Heart left ventricle (tissue), 16 donors: ENCODE results near the gene UPK2. TPM values are rescaled to one million over a fixed set of nuclear protein-coding genes. Genes with fewer than 3 reads are reported as not detected.
A peak's percentile ranks its signal among the peaks of the same experiment; 100 is the strongest.

Experiments used
- ATAC-seq, 4 donors: fragments of 200-7000 bp; cut with Tn5 transposase; one replicate each; pipeline ENCODE4 v1.9.1; 2020 to 2022; ENCODE audit warnings: moderate library complexity in 4 of 4, mild to moderate bottlenecking in 3 of 4, moderate number of reproducible peaks in 1 of 4
- DNase-seq, 5 donors: peaks; one replicate each; pipeline ENCODE4 v3.0.0-alpha.2; 2020
- H3K27ac ChIP-seq, 12 donors: fragments of 200-600 bp; sonication (generic) in 4 of 12; one replicate each; pipeline versions ENCODE4 v1.5.0 to v1.8.0; 2016 to 2022; ENCODE audit warnings: mild to moderate bottlenecking in 2 of 12
- H3K27me3 ChIP-seq, 9 donors: fragments of 200-600 bp; sonication (generic) in 2 of 9; one replicate each; pipeline versions ENCODE4 v1.5.1 to v1.8.0; 2016 to 2022; ENCODE audit warnings: mild to moderate bottlenecking in 3 of 9
- H3K36me3 ChIP-seq, 9 donors: fragments of 200-600 bp; sonication (generic) in 2 of 9; one replicate each; pipeline versions ENCODE4 v1.5.0 to v1.8.0; 2018 to 2022; ENCODE audit warnings: mild to moderate bottlenecking in 2 of 9
- H3K4me1 ChIP-seq, 12 donors: fragments of 200-600 bp; sonication (generic) in 4 of 12; one replicate each; pipeline versions ENCODE4 v1.5.0 to v1.8.0; 2016 to 2022; ENCODE audit warnings: mild to moderate bottlenecking in 3 of 12
- H3K4me3 ChIP-seq, 12 donors: fragments of 200-600 bp; sonication (generic) in 4 of 12; one replicate each; pipeline versions ENCODE4 v1.5.0 to v1.8.0; 2017 to 2022; ENCODE audit warnings: mild to moderate bottlenecking in 9 of 12, moderate library complexity in 4 of 12
- H3K9me3 ChIP-seq, 12 donors: fragments of 200-600 bp; sonication (generic) in 4 of 12; one replicate each; pipeline versions ENCODE4 v1.5.0 to v1.8.0; 2016 to 2022; ENCODE audit warnings: mild to moderate bottlenecking in 1 of 12
- CTCF ChIP-seq, 12 donors: fragments of 200-600 bp; sonication (generic) in 4 of 12; IDR thresholded peaks; one replicate each; pipeline versions ENCODE4 v1.5.0 to v1.8.0; 2018 to 2022; ENCODE audit warnings: antibody characterized with exemption in 12 of 12, mild to moderate bottlenecking in 5 of 12
- POLR2A ChIP-seq, 2 donors: fragments of 450-650 bp; IDR thresholded peaks; one replicate each; pipeline ENCODE4 v1.6.1; 2017; ENCODE audit warnings: antibody characterized with exemption in 2 of 2, mild to moderate bottlenecking in 2 of 2, moderate library complexity in 2 of 2
- WGBS, 4 donors: extraction: QIAGEN DNeasy Blood & Tissue Kit in 2 of 4; methylation state at CpG; one replicate each; pipeline versions ENCODE4 v1.1.5 to v1.1.7; 2013 to 2018; 5-methylcytosine and 5-hydroxymethylcytosine counted together
- intact Hi-C, 10 donors: fragments of 100-400 bp; cut with DNase I; formaldehyde crosslinking; loops; one replicate each; pipeline versions ENCODE4 v1.11.1 to v1.14.2; 2022
- polyA plus RNA-seq, 2 donors: library from polyadenylated mRNA; stranded (reverse); fragments of 200-250 nt; gene quantifications; one replicate each; pipeline ENCODE4 v1.2.3, GENCODE V29; 2013
- total RNA-seq, 9 donors: library from RNA; depleted of rRNA in 2 of 9; stranded (reverse); fragments of >200 nt in 2 of 9; fragmentation: NEBNext Ultra II Directional in 3 of 9; extraction: Animal tissue kit (Norgen Biotek cat#: 25700) in 3 of 9; gene quantifications; one replicate each; pipeline versions ENCODE4 v1.1.0 to v1.2.4, GENCODE V29; 2016 to 2023
- donor health status: ischemic (EF 13 %, LVEDD 7.1; RV severe dilation, severe dysfunction).
- donor health status: healthy with polysubstance abuse.
- donor health status: DM: no; HTN: yes; CAD: no.
- donor health status: DM: no; HTN: no; CAD: no.
- donor health status: ischemic (EF 25% LVEDD 6.9; RV normal size, moderate dysfunction).
- donor health status: ischemic (EF 25% LVEDD 5.7; RV mildly dilated, moderate dysfunction).
- donor health status: healthy.
- donor health status: DM: yes; HTN: yes; CAD: no.
- donor health status: ischemic (EF 35%, LVEDD 5.7; RV mildly dilated, moderate dysfunction).
- donor health status: nonischemic (EF 11% LVEDD 7.7; RV severe dilation, severe dysfunction).
- donor health status: DM: yes; HTN: yes; CAD: no.
- donor health status: PGD.
- donor health status: ischemic (EF 29% LVEDD 5.4; RV normal size, mild dysfunction).
- donor health status: nonischemic (EF 23%, LVEDD 6.1; RV moderate dilation, normal function).

UPK2 gene
- total and polyA plus RNA-seq, 11 donors = not detected

- TF ChIP-seq POLR2A (IDR thresholded peaks at IDR 0.05) (peak in 1 of 2 donors; percentile 70), CTCF (IDR thresholded peaks at IDR 0.05) (no peak)
- Histone ChIP-seq H3K4me3 (peak overlapping the region; percentile 79 to 99 (median 92)), H3K27ac (peak overlapping the region; percentile 87 to 100 (median 94)), H3K36me3 (no peaks in the 10 kb centered on the region), H3K4me1 (peaks cover 4 to 80% (median 71%) of the 10 kb centered on the region in 12 donors), H3K9me3 (no peaks in the 10 kb centered on the region), H3K27me3 (no peaks in the 10 kb centered on the region)
- WGBS, 4 donors = 16 to 20% (median 19%) methylated on average over 12 to 20 of the region's 20 CpGs
- peak; percentile 82 to 95 (median 91) for DNase-seq
- intact Hi-C loops = loop anchor here in 1 of 10 donors (1.0 kb wide), 1 partner anchor 13 kb away; no protein-coding TSS in a partner anchor
- ATAC-seq = peak; percentile 60 to 74 (median 69)
Observed at GRCh38 chr11:118921929-118922744, 34.0 kb upstream of the UPK2 start.

DNA sequence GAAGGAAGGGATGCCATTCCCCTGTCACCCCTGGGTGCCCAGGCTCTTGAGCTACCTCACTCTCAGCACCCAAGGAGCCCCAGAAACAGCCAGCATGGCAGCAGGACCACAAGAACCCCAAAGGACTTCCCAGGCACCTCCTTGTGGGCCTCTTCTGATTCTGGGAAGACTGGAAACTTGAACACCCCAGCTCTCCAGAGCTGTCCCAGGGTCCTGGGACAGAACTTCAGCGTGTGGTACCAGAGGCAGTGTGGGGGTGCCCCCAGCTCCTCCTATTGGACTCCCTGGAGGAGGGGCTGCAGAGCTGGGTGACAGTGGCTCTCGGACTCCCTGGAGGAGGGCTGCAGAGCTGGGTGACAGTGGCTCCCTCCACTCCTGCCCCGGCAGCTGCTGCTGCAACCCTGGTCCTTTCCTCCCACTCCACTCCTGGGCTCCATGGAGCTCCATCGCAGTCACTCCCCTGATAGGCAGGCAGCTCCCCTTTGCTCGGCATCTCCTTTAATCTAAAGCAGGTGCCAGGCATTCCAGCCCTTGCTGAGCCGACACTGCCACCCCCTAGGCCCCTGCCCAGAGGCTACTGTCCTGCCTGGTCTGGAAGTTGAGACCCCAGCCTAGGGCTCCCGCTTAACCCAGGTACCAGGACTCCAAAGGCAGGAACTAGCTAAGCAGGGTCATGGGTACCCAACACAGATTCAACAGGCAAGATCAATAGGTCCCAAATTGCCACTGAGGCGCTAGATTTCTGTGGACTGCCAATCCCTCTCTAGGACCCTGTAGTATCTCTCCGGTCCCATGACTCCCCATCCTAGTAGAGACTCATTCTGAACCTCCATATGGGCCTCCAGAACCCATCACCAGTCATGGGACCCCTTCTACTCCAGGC lies 33.1 kb upstream of the UPK2 start:
- no peak for ATAC-seq
- WGBS, 4 donors = 37 to 58% (median 42%) methylated on average over 8 to 9 of the region's 9 CpGs
- Histone ChIP-seq H3K27ac (peak overlapping the region; percentile 87 to 100 (median 94)), H3K4me3 (peak overlapping the region; percentile 79 to 99 (median 92)), H3K27me3 (no peaks in the 10 kb centered on the region), H3K9me3 (no peaks in the 10 kb centered on the region), H3K36me3 (no peaks in the 10 kb centered on the region), H3K4me1 (peaks cover 7 to 80% (median 69%) of the 10 kb centered on the region in 12 donors)
- TF ChIP-seq POLR2A (IDR thresholded peaks at IDR 0.05) (no peak), CTCF (IDR thresholded peaks at IDR 0.05) (no peak)
- DNase-seq = no peak
- intact Hi-C loops = no loop called here

DNA sequence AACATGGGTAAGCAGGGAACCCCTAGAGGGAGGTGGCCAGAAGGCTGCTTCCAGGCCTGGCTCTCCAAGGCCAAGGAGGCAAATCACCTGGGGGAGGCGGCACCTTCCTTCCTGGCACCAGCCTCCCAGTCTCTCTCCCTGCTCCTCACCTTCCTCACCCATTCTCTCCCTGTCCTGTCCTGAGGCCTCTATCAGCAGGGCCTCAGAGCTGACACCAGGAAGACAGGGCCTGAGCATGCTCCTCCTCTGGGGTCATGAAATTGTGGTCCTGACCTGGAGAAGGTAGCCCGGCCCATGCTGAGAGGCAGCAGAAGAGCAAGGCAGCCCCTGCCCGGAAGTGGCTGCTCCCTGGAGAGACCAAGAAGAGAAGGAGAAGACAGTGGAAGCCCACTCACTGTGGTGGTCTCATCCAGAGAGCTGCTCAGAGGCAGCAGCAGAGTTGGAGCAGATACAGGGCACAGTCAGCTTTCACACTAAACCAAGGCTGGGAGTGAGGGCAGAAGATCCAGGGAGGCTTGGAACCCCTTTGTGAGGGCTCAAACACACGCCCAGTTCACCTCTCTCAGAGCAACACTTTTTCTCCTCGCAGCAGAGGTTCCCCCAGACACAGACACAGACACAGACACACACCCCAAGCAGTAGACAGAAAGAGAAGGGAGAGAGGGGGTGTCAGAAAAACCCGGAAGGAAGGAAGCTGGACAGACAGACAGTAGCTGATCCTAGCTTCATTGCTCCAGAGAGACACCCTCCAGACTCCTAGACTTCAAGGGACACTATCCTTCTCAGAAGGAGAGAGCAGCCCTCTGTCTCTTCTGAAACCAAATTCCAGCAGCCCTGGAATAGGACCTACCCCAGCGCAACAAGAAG lies 32.1 kb upstream of the UPK2 start:
- peak overlapping the region; percentile 79 to 99 (median 92) for H3K4me3 ChIP-seq
- no peaks in the 10 kb centered on the region for H3K9me3 ChIP-seq
- no peaks in the 10 kb centered on the region for H3K27me3 ChIP-seq
- intact Hi-C loops = loop anchor here in 1 of 10 donors (1.0 kb wide), 1 partner anchor 17 kb away; no protein-coding TSS in a partner anchor
- peak in 1 of 5 donors; percentile 32 for DNase-seq
- no peak for TF ChIP-seq CTCF (IDR thresholded peaks at IDR 0.05)
- no peak for TF ChIP-seq POLR2A (IDR thresholded peaks at IDR 0.05)
- peaks cover 7 to 74% (median 66%) of the 10 kb centered on the region in 12 donors for H3K4me1 ChIP-seq
- no peaks in the 10 kb centered on the region for H3K36me3 ChIP-seq
- 9 to 18% (median 13%) methylated on average over 7 of the region's 7 CpGs for WGBS, 4 donors
- ATAC-seq = no peak
- peak overlapping the region; percentile 87 to 100 (median 94) for H3K27ac ChIP-seq
